Astrocyte of the cerebellum (primary cell): ENCODE results near the gene COX15.

Experiments
- DNase-seq: peaks from one replicate; pipeline ENCODE4 v3.0.0-alpha.2; 2011; ENCODE audit warnings: low read depth
- H3K4me3 ChIP-seq: 2 replicates; pipeline ENCODE4 v1.5.1; 2011; ENCODE audit warnings: mild to moderate bottlenecking, low read depth, low read length, moderate library complexity
- in situ Hi-C: cut with HindIII; loops from 2 replicates; pipeline ENCODE4 v1.10.0; 2017; ENCODE audit warnings: low sequenced_read_pairs
- TF ChIP-seq, protein P1 (sequence below): IDR thresholded peaks from 2 replicates; pipeline ENCODE4 v1.5.1; 2012; ENCODE audit warnings: low read length, low read depth, moderate library complexity, mild to moderate bottlenecking; ENCODE audit errors: missing control alignments

COX15 gene

DNA sequence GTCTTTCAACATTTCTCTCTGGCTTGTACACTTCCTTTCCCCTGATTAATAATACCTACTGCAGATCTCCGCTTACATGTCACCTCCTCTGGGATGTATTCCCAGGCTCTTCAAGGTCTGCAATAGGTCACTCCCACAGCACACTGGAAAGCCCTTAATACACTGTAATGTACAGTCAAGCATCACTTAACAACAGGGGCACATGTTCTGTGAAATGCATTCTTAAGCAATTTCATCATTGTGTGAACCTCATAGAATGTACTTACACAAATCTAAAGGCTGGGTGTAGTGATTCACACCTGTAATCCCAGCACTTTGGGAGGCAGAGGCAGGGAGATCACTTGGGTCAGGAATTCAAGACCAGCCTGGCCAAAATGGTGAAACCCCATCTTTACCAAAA lies 1.9 kb downstream of the COX15 start:
- TF ChIP-seq, protein P1, sequence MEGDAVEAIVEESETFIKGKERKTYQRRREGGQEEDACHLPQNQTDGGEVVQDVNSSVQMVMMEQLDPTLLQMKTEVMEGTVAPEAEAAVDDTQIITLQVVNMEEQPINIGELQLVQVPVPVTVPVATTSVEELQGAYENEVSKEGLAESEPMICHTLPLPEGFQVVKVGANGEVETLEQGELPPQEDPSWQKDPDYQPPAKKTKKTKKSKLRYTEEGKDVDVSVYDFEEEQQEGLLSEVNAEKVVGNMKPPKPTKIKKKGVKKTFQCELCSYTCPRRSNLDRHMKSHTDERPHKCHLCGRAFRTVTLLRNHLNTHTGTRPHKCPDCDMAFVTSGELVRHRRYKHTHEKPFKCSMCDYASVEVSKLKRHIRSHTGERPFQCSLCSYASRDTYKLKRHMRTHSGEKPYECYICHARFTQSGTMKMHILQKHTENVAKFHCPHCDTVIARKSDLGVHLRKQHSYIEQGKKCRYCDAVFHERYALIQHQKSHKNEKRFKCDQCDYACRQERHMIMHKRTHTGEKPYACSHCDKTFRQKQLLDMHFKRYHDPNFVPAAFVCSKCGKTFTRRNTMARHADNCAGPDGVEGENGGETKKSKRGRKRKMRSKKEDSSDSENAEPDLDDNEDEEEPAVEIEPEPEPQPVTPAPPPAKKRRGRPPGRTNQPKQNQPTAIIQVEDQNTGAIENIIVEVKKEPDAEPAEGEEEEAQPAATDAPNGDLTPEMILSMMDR = no peak
- no peak for DNase-seq
- in situ Hi-C loops = no loop called here
- H3K4me3 ChIP-seq = no peak overlapping the region

- no peak for DNase-seq
- in situ Hi-C loops = loop anchor here (25.0 kb wide), 1 partner anchor 1258 kb away; no protein-coding TSS in a partner anchor
- no peak overlapping the region for H3K4me3 ChIP-seq
- TF ChIP-seq, protein P1 = no peak
These were observed 11.5 kb downstream of the COX15 start for GRCh38 chr10:99720387-99720786.

DNA sequence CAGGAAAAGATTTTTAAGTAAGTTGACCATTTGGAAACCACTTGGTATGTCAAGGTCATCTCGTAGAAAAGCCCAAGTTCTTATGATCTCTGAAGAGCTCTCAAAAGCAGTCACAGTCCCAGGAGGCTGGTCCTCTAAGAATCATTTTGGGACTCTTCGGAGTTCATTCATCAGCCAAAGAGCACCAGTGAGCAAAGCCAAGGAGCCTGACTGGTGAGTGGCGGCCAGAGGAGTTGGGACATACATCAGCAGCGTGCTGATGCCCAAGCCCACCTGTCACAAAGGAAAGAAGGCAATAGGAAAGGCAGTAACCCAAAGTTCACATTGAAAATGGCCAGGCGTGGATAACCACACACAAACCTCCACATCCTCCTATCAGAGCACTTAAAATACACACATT lies 17.5 kb downstream of the COX15 start:
- no peak overlapping the region for H3K4me3 ChIP-seq
- in situ Hi-C loops = loop anchor here (5.0 to 25.0 kb wide), 3 partner anchors 47 to 1252 kb away; no protein-coding TSS in a partner anchor
- TF ChIP-seq, protein P1 = no peak
- no peak for DNase-seq

- TF ChIP-seq, protein P1 = peak; percentile 59
- in situ Hi-C loops = loop anchor here (5.0 to 25.0 kb wide), 3 partner anchors 44 to 1249 kb away; no protein-coding TSS in a partner anchor
- no peak overlapping the region for H3K4me3 ChIP-seq
- peak; percentile 45 for DNase-seq
These were observed 20.7 kb downstream of the COX15 start for GRCh38 chr10:99711129-99711719.

- in situ Hi-C loops = loop anchor here (5.0 to 25.0 kb wide), 3 partner anchors 42 to 1247 kb away; no protein-coding TSS in a partner anchor
- no peak for DNase-seq
- TF ChIP-seq, protein P1 = no peak
- H3K4me3 ChIP-seq = no peak overlapping the region
These were observed 22.3 kb downstream of the COX15 start for GRCh38 chr10:99709480-99710229.

DNA sequence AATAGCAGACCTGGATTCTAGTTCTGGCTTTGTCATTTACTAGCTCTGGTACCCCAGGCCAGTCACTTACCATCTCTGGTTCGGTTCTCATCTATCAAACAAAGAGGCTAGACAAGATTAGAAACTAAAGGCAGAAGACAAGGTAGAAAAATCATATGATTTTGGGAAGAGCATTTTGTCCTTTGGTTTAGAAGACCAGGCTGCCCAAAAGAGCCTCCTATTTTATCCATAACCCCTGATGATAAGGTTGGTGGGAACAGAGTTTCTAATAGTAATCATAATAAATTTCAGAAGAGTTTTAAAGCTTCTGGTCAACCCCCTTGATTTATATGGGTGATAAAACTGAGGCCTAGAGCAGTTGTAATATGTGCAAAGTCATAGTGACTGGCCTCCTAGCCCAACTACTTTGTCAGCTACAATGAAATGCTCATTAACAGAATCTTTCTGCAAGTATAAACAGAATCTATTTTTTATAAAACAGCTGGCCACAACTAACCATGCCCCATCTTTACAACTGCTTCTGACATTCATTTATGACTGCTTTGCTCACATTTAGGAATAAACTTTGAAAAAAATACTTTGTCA lies 23.4 kb downstream of the COX15 start:
- DNase-seq = no peak
- in situ Hi-C loops = loop anchor here (25.0 kb wide), 1 partner anchor 1246 kb away; no protein-coding TSS in a partner anchor
- no peak overlapping the region for H3K4me3 ChIP-seq
- TF ChIP-seq, protein P1 = no peak
